MCF 10A (cell line): Measurements from ENCODE around the gene NOX5. TPM values are rescaled to one million over a fixed set of nuclear protein-coding genes. Genes with fewer than 3 reads are reported as not detected.

Experiments
- BruUV-seq: library from RNA; stranded (reverse); fragments of 400-500 nt; replicated peaks from 2 replicates; lab custom pipeline; 2021; lab: Mats Ljungman, UMichigan
- CTCF ChIA-PET: fragments of 300-600 bp; sonication (Branson Sonifier 250); formaldehyde crosslinking; extraction: SDS; loops from one replicate; lab custom pipeline; 2021; ENCODE audit warnings: antibody characterized with exemption, inconsistent platforms; lab: Yijun Ruan, JAX
- POLR2A ChIA-PET: fragments of 300-600, 350-650 bp; sonication (Branson Sonifier 250); formaldehyde crosslinking; extraction: SDS; loops from one replicate; lab custom pipeline; 2020; ENCODE audit warnings: antibody characterized with exemption, inconsistent platforms; lab: Yijun Ruan, JAX
- DNase-seq: peaks from one replicate; pipeline ENCODE4 v3.0.0-alpha.2; 2018; ENCODE audit not compliant: unreplicated experiment
- H3K27ac Mint-ChIP-seq: one replicate; pipeline ENCODE4 v1.8.0; 2022; ENCODE audit warnings: mild to moderate bottlenecking, low read depth, mixed read lengths; ENCODE audit not compliant: unreplicated experiment
- H3K27me3 Mint-ChIP-seq: one replicate; pipeline ENCODE4 v1.8.0; 2022; ENCODE audit warnings: mixed read lengths; ENCODE audit not compliant: insufficient read depth, unreplicated experiment
- H3K36me3 Mint-ChIP-seq: one replicate; pipeline ENCODE4 v1.8.0; 2022; ENCODE audit warnings: mild to moderate bottlenecking, moderate library complexity, mixed read lengths; ENCODE audit not compliant: insufficient read depth, unreplicated experiment
- H3K4me1 Mint-ChIP-seq: one replicate; pipeline ENCODE4 v1.8.0; 2022; ENCODE audit warnings: mixed read lengths; ENCODE audit not compliant: insufficient read depth, unreplicated experiment
- H3K4me3 Mint-ChIP-seq: one replicate; pipeline ENCODE4 v1.8.0; 2022; ENCODE audit warnings: mild to moderate bottlenecking, moderate library complexity, mixed read lengths; ENCODE audit not compliant: unreplicated experiment
- H3K9me3 Mint-ChIP-seq: one replicate; pipeline ENCODE4 v1.8.0; 2022; ENCODE audit warnings: mixed read lengths; ENCODE audit not compliant: unreplicated experiment
- intact Hi-C: fragments of 100-400 bp; cut with micrococcal nuclease; formaldehyde crosslinking; loops from 2 replicates; pipeline ENCODE4 v1.14.1; 2022
- total RNA-seq: library from RNA; stranded (reverse); gene quantifications from 2 replicates; pipeline ENCODE4 v1.2.3, GENCODE V29; 2022
- TF ChIP-seq, protein P1 (sequence below): fragments of 200-600 bp; IDR thresholded peaks from one replicate; pipeline ENCODE4 v1.8.0; 2022; ENCODE audit warnings: antibody characterized with exemption, mild to moderate bottlenecking; ENCODE audit not compliant: unreplicated experiment

The NOX5 gene
- total RNA-seq, 1 experiment from 2014 or later, result 1.4 TPM

- intact Hi-C loops, result no loop called here
- peaks cover 12% of the 10 kb centered on the region for H3K9me3 Mint-ChIP-seq
- no TSS peak for BruUV-seq
- no peaks in the 10 kb centered on the region for H3K27me3 Mint-ChIP-seq
- H3K4me1 Mint-ChIP-seq, result peaks cover 13% of the 10 kb centered on the region
- TF ChIP-seq, protein P1, sequence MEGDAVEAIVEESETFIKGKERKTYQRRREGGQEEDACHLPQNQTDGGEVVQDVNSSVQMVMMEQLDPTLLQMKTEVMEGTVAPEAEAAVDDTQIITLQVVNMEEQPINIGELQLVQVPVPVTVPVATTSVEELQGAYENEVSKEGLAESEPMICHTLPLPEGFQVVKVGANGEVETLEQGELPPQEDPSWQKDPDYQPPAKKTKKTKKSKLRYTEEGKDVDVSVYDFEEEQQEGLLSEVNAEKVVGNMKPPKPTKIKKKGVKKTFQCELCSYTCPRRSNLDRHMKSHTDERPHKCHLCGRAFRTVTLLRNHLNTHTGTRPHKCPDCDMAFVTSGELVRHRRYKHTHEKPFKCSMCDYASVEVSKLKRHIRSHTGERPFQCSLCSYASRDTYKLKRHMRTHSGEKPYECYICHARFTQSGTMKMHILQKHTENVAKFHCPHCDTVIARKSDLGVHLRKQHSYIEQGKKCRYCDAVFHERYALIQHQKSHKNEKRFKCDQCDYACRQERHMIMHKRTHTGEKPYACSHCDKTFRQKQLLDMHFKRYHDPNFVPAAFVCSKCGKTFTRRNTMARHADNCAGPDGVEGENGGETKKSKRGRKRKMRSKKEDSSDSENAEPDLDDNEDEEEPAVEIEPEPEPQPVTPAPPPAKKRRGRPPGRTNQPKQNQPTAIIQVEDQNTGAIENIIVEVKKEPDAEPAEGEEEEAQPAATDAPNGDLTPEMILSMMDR, result no peak
- H3K4me3 Mint-ChIP-seq, result peak overlapping the region; percentile 75
- peak; percentile 73 for DNase-seq
- ChIA-PET POLR2A (interaction anchor here (0.6 to 1.7 kb wide), 9 partner anchors 12 to 86 kb away, joined by 3 to 6 read pairs (median 4); partner anchors contain the start of gene GLCE), CTCF (interaction anchor here (0.7 to 1.4 kb wide), 3 partner anchors 17 to 295 kb away, joined by 3 to 4 read pairs (median 3); no protein-coding TSS in a partner anchor)
- H3K36me3 Mint-ChIP-seq, result no peaks in the 10 kb centered on the region
- H3K27ac Mint-ChIP-seq, result no peak overlapping the region
These were observed 59.7 kb downstream of the NOX5 start for GRCh38 chr15:69074001-69074842.

GRCh38 chr15:69074843-69075224, 60.3 kb downstream of the NOX5 start:
- POLR2A ChIA-PET, result interaction anchor here (0.6 to 1.7 kb wide), 7 partner anchors 14 to 85 kb away, joined by 3 to 6 read pairs (median 4); partner anchors contain the start of gene GLCE
- TF ChIP-seq, protein P1, result no peak
- no TSS peak for BruUV-seq
- CTCF ChIA-PET, result interaction anchor here (0.7 to 1.4 kb wide), 2 partner anchors 149 to 296 kb away, joined by 3 to 4 read pairs; no protein-coding TSS in a partner anchor
- Mint-ChIP-seq H3K27me3 (no peaks in the 10 kb centered on the region), H3K4me3 (peak overlapping the region; percentile 75), H3K9me3 (peaks cover 12% of the 10 kb centered on the region), H3K36me3 (no peaks in the 10 kb centered on the region), H3K4me1 (peaks cover 17% of the 10 kb centered on the region), H3K27ac (no peak overlapping the region)
- no peak for DNase-seq
- intact Hi-C loops, result no loop called here

GRCh38 chr15:69075440-69075839, 60.9 kb downstream of the NOX5 start:
- Mint-ChIP-seq H3K36me3 (no peaks in the 10 kb centered on the region), H3K27me3 (no peaks in the 10 kb centered on the region), H3K4me1 (peaks cover 21% of the 10 kb centered on the region), H3K27ac (no peak overlapping the region), H3K9me3 (peaks cover 5% of the 10 kb centered on the region), H3K4me3 (no peak overlapping the region)
- no peak for DNase-seq
- BruUV-seq, result no TSS peak
- POLR2A ChIA-PET, result interaction anchor here (0.7 to 1.4 kb wide), 4 partner anchors 17 to 1026 kb away, joined by 3 to 5 read pairs (median 3); partner anchors contain the start of gene GLCE
- intact Hi-C loops, result no loop called here
- TF ChIP-seq, protein P1, result no peak
- CTCF ChIA-PET, result interaction anchor here (0.7 to 1.5 kb wide), 3 partner anchors 58 to 319 kb away, joined by 3 to 4 read pairs (median 3); no protein-coding TSS in a partner anchor

- H3K4me1 Mint-ChIP-seq, result peaks cover 32% of the 10 kb centered on the region
- H3K27ac Mint-ChIP-seq, result no peak overlapping the region
- DNase-seq, result no peak
- no peaks in the 10 kb centered on the region for H3K27me3 Mint-ChIP-seq
- no peak overlapping the region for H3K4me3 Mint-ChIP-seq
- intact Hi-C loops, result no loop called here
- TF ChIP-seq, protein P1, result no peak
- H3K36me3 Mint-ChIP-seq, result no peaks in the 10 kb centered on the region
- ChIA-PET POLR2A (no interaction called here), CTCF (interaction anchor here (0.5 to 1.6 kb wide), 8 partner anchors 17 to 500 kb away, joined by 3 to 4 read pairs (median 3); no protein-coding TSS in a partner anchor)
- no peaks in the 10 kb centered on the region for H3K9me3 Mint-ChIP-seq
- no TSS peak for BruUV-seq
These were observed 62.3 kb downstream of the NOX5 start for GRCh38 chr15:69076756-69077155.
